Stimulated activated CD8-positive, alpha-beta memory T cell treated with anti-CD3 and anti-CD28 coated beads, Interleukin-12 subunit alpha, Interleukin-12 subunit beta, amount 100 ng/mL, for 24 hours (primary cell): Measurements from ENCODE around the gene FIGNL1.
"Not testable (repeated sequence)": the region's sequence is repeated elsewhere in the genome, so short reads cannot be mapped to it uniquely, and the experiment has no call there.

Source experiments
- DNase-seq: peaks from one replicate; pipeline ENCODE4 v3.0.0-alpha.2; 2020; ENCODE audit errors: extremely low read depth

The FIGNL1 gene

GRCh38 chr7:50471970-50472369 is 21.8 kb upstream of the FIGNL1 start:
- DNase-seq: no peak

- DNase-seq: no peak
Observed at GRCh38 chr7:50470250-50471163, 20.4 kb upstream of the FIGNL1 start.

- no peak for DNase-seq
Observed at GRCh38 chr7:50469181-50469580, 19.0 kb upstream of the FIGNL1 start.

- peak; percentile 38 for DNase-seq
Observed at GRCh38 chr7:50467817-50468610, 17.9 kb upstream of the FIGNL1 start.

- DNase-seq: no peak
Observed at GRCh38 chr7:50466815-50467585, 16.9 kb upstream of the FIGNL1 start.

- no peak for DNase-seq
Observed at GRCh38 chr7:50463035-50463434, 12.9 kb upstream of the FIGNL1 start.

- DNase-seq: no peak
Observed at GRCh38 chr7:50462361-50462760, 12.2 kb upstream of the FIGNL1 start.

GRCh38 chr7:50461695-50462094 is 11.5 kb upstream of the FIGNL1 start:
- DNase-seq: no peak

GRCh38 chr7:50459183-50459582 is 9.0 kb upstream of the FIGNL1 start:
- not testable (repeated sequence) for DNase-seq

GRCh38 chr7:50458651-50459050 is 8.5 kb upstream of the FIGNL1 start:
- not testable (repeated sequence) for DNase-seq

- DNase-seq: no peak
Observed at GRCh38 chr7:50456371-50457123, 6.4 kb upstream of the FIGNL1 start.

GRCh38 chr7:50455658-50456057 is 5.5 kb upstream of the FIGNL1 start:
- DNase-seq: no peak

GRCh38 chr7:50454968-50455367 is 4.8 kb upstream of the FIGNL1 start:
- no peak for DNase-seq

GRCh38 chr7:50450590-50451032 is 461 bp upstream of the FIGNL1 start:
- DNase-seq: no peak

GRCh38 chr7:50449501-50449880 is 659 bp downstream of the FIGNL1 start:
- DNase-seq: no peak

GRCh38 chr7:50448823-50449222 is 1.3 kb downstream of the FIGNL1 start:
- no peak for DNase-seq

- no peak for DNase-seq
Observed at GRCh38 chr7:50446542-50446960, 3.6 kb downstream of the FIGNL1 start.

GRCh38 chr7:50436133-50436806 is 13.9 kb downstream of the FIGNL1 start:
- DNase-seq: no peak

GRCh38 chr7:50431722-50432305 is 18.3 kb downstream of the FIGNL1 start:
- DNase-seq: no peak

- no peak for DNase-seq
Observed at GRCh38 chr7:50431316-50431715, 18.8 kb downstream of the FIGNL1 start.
